Aortic smooth muscle cell (primary cell): ENCODE data around the gene BTG4. TPM values are rescaled to one million over a fixed set of nuclear protein-coding genes. Genes with fewer than 3 reads are reported as not detected.

Experiments used
- total RNA-seq: library from RNA; depleted of rRNA; stranded (reverse); fragments of >200 nt; gene quantifications from 2 replicates; pipeline ENCODE4 v1.2.3, GENCODE V29; 2014

Gene BTG4
- total RNA-seq, result not detected in 2 replicates

DNA sequence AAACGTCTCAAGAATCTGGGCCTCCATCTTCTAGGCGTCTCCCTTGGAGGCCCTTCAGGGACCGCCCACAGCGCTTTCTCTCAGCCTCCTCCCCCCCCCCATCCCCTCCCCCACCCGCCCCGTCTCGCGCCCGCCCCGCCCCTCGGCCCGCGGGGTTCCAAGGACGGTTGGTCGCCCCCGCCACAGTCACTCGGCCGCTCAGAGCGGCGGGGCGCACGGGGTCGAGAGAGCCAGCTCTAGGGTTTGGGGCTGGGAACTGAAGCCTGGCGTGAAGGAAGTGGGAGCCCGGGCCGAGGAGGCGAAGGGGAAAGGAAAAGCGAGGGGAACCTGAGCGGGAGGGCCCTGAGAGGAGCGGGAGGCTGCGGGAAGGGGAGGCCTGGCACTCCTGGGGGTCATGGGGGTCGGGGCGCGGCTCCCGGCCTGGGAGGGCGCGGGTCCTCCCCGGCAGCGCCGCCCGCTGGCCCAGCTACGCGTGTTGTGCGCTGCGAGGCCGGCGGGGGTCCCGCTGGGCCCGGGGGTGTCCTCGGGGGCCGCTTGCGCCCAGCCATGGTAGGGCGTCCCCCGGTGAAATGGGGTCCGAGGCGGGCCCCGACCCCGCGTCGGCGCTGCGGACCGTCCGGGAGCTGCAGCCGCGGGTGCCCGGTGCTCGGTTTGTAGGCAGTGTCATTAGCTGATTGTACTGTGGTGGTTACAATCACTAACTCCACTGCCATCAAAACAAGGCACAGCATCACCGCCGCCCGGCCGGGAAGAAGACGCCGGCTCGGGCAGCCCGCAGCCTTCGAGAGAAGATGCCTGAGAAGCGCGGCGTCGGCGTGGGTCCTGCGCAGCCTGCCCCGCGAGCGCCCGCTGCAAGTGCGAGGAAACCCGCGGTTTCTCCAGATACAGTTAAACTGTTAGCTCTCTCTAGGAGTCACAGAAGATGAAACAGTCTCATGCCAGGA lies at the start of gene BTG4:
TSS of gene BTG4 (minus strand) at position 91 of the 944 bp plus-strand sequence. CDS start 13,610 bp downstream, outside the sequence.

DNA sequence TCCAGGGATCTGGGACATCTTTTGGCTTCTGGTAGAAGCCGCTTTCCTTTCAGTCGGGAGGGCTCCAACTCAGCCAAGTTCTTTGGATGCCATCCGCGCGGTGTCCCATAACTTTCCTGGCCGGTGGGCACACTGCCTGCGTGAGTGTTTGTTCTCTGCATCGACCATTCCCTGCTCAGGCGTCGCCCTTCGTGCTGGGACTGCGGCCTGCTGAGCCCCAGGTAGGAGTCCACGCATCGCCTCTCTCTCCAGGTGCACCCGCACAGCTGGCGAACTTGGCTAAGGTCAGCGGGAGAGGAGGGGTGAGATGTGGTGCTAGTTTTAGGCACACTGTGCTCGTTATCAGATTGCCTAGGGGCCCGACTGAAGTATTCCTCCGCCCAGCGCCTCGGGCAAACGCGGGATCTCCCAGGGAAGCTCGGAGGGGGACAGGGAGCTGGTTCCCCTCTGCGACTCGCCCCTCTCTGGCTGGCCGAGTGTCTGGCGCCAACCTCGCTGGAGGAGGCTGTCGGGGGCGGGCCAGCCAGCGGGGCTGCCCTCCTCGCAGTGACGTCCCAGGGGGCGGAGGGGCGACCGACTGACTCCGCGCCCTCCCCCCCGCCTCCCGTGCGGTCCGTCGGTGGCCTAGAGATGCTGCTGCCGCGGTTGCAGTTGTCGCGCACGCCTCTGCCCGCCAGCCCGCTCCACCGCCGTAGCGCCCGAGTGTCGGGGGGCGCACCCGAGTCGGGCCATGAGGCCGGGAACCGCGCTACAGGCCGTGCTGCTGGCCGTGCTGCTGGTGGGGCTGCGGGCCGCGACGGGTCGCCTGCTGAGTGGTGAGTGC lies 28.1 kb upstream of the BTG4 start, which contains the start of gene LAYN:
TSS of gene LAYN (plus strand) at position 607 of the 823 bp plus-strand sequence. CDS start at position 731, 124 bp downstream.

DNA sequence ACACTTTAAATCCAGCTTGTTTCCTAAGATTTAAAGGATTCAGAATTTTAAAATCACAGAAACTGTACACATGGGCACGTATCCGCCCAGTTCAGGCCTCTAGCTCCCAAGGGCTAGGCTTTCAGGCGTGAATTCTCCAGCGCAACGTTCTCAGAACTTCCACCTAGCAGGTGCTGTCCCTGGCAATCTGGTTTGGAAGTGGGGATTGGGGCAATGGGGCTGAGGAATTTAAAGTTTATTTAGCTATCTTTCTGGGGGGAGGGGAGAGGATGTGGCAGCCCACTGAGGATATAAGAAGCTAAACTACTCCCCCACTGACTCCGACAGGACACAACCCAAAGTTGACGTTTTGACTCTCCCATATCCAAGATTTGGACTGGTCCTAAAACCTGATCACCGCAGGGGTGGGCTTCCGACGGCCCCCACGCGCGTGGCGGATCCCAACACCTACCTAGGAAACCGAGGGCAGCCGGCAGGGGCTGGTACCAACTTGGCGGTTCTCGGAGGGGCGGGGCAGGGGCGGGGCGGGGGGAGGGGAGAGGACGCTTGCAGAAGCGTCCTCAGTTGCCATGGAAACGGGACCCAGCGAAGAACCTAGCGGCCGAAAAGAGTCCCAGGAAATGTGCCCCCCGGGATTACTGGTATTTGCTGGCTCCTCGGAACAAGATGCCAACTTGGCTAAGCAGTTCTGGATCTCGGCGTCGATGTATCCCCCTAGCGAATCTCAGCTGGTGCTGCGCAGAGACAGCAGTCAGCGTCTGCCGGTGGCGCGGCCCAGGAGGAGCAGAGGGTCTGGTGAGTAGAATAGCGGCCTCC lies 2.2 kb upstream of the BTG4 start, which contains the start of gene HOATZ:
TSS of gene HOATZ (plus strand) at position 563 of the 816 bp plus-strand sequence. CDS start at position 570, 7 bp downstream.

Other genes with a start within 250 kb of the BTG4 start
- gene POU2AF3, start 213.8 kb downstream of the BTG4 start, total RNA-seq, result not detected in 2 replicates
- not detected in 2 replicates for gene POU2AF1, start 133.1 kb downstream of the BTG4 start, total RNA-seq
- gene HOATZ, start 2.4 kb upstream of the BTG4 start, total RNA-seq, result not detected in 2 replicates
- gene LAYN, start 28.3 kb upstream of the BTG4 start, total RNA-seq, result 9.4 and 27.1 TPM in 2 replicates
- gene SIK2, start 90.1 kb upstream of the BTG4 start, total RNA-seq, result 6.6 and 8.3 TPM in 2 replicates